GM15510 (cell line): ENCODE data around the gene ZRANB2.

ENCODE experiments used
- POLR2A ChIP-seq: IDR thresholded peaks from 3 replicates; pipeline ENCODE4 v1.6.1; 2011; ENCODE audit warnings: borderline replicate concordance; ENCODE audit not compliant: insufficient read length; ENCODE audit errors: extremely low read depth

Gene ZRANB2, protein sequence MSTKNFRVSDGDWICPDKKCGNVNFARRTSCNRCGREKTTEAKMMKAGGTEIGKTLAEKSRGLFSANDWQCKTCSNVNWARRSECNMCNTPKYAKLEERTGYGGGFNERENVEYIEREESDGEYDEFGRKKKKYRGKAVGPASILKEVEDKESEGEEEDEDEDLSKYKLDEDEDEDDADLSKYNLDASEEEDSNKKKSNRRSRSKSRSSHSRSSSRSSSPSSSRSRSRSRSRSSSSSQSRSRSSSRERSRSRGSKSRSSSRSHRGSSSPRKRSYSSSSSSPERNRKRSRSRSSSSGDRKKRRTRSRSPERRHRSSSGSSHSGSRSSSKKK

DNA sequence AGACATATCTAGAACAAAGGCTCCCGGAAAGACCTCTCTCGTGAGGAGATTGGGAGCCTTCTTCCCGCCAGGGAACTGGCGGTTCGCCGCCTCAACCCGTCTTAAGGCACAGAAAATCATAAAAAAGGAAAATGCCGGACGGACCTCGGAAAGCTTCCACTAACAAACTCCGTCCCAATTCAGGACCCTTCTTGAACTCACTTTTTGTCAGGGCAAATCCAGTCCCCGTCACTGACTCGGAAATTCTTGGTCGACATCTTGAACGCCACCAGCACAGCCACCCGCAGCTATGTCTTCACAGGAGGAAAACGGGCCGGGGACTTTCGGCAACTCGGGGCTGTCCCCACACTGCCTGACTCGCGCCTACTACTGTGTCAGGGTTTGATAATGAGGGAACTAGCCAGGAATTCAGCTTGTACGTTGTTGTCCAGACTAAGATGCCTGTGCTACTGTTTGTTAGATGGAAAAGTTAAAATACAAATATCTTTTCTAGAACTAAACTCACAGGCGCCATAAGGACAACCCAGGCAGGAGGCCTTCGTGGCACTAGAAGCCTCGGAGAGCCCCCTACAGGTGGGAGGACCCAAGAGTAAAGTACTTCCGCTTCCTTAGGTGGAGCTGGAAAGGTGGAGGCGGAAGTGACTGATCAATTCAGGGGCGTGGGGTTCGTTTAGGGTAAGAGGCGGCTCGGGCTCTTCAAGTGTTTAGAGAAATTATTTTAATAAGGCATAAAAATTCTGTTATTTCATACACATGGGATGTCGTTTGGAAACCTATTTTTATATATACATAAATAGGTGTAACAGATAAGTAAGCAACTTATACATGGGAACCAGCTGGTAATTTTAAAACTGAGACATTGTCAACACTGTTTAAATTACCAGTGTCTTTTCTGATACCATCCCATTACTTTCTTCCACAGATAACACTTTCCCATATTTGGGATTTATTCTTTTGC lies at the start of gene ZRANB2:
Gene ZRANB2 (minus strand): TSS at position 297 of the 958 bp plus-strand sequence. CDS start 40 bp downstream, at position 257.
- peak; percentile 78 for TF ChIP-seq POLR2A

DNA sequence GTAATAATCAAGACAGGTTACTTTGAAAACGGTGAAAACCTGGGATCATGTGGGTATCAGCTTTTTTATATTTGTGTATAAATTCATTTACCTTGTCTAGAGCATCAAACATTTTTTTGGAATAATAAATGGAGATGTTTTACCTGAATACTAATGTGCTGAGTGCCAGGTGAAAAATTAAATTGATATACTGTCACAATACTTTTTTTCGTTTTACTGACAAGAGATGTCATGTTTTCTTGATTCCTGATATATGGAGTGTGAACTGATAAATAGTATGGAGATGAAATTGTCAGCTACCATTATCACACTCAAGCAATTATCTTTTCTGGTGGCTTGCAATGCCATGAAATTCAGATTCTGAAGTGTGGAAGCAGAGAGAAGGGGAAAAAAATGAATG lies 47.2 kb upstream of the ZRANB2 start:
- TF ChIP-seq POLR2A, result no peak

DNA sequence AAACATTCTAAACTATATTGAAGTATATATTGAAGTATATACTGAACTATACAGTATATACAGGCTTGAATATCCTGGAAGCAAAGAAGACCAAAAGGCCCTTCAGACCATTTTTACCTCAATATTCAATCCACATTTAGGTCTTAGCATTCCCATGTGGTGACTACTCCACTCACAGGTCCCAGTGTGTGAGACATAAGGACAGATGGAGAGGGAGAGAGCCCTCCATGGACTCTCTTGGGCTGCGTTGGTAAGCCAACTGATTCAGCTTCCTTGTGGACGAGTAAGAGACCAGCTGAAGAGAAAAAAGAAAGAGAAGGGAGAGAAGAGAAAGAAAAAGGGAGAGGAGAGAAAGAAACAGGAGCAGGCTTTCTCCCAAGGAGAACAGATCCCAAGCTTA lies 37.3 kb upstream of the ZRANB2 start:
- no peak for TF ChIP-seq POLR2A

DNA sequence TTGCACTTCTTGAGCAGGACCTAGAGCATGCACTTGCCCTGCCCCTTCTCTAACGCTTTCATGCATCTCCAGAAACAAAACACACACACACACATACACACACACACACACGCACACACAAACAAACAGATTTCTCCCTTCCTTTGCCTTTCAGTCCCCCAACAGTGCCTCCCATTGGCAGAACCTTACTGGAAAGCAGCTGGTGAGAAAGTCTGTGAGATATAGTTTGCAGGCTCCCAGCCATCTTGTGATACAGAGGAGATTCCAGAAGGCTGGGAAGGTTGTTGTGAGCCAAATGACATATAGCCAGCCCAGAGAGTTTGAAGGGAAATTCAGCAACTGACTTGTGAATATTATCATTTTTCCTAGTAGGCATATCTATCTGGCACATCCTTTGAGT lies 35.9 kb upstream of the ZRANB2 start:
- no peak for TF ChIP-seq POLR2A

DNA sequence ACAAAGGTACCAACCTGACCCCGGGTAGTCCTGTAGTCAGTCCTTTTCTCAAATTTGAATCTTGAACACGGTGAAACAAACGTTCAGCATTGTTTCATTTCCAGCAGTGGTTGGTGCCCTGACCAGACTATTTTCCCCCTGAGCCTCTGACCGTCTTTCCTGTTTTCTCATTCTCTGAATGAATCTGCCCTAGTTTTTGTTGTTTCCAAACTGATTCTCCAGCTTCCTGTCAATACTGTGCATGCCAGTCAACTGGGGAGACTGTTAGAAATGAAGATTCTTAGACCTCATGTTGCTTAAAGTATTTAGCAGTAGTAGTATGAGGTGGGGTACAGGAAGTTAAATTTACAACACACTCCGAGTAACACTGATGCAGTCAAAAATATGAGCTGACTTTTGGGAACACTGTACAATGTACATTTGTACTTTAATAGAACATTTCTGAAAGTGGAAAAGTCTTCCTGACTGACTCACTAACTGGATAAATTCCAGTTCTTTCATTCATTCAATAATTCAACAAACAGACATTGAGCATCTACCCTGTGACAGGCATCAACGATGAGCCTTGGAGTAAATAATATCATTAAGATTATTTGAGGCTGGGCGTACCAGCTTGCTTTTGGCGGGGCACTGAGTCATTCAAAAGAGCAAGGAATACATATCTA lies 26.0 kb upstream of the ZRANB2 start:
- no peak for TF ChIP-seq POLR2A

- TF ChIP-seq POLR2A, result no peak
These were observed 23.6 kb upstream of the ZRANB2 start for GRCh38 chr1:71104417-71104816.

- TF ChIP-seq POLR2A, result no peak
These were observed 21.1 kb upstream of the ZRANB2 start for GRCh38 chr1:71101839-71102376.

GRCh38 chr1:71097428-71097827 lies 16.6 kb upstream of the ZRANB2 start:
- no peak for TF ChIP-seq POLR2A

DNA sequence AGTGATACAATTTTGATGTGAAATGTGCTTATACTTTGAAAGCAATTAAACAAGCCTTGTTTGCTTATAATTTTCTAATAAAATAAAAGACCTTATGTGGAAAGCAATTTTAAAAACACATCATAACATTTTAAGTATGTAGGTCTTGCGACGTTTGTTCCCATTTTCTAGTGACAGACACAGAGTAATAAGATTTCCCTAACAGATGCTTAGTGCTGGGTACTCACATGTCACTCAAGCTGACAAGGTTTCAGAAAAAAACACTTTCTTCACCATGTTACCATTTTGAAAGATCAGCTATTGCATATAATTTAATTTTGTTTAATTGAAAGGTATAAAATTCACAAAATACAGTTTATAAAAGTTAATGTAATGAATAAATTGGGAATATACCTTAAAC lies 14.1 kb upstream of the ZRANB2 start:
- no peak for TF ChIP-seq POLR2A

GRCh38 chr1:71093938-71094337 lies 13.1 kb upstream of the ZRANB2 start:
- TF ChIP-seq POLR2A, result no peak

- TF ChIP-seq POLR2A, result no peak
These were observed 8.9 kb upstream of the ZRANB2 start for GRCh38 chr1:71089536-71090270.

DNA sequence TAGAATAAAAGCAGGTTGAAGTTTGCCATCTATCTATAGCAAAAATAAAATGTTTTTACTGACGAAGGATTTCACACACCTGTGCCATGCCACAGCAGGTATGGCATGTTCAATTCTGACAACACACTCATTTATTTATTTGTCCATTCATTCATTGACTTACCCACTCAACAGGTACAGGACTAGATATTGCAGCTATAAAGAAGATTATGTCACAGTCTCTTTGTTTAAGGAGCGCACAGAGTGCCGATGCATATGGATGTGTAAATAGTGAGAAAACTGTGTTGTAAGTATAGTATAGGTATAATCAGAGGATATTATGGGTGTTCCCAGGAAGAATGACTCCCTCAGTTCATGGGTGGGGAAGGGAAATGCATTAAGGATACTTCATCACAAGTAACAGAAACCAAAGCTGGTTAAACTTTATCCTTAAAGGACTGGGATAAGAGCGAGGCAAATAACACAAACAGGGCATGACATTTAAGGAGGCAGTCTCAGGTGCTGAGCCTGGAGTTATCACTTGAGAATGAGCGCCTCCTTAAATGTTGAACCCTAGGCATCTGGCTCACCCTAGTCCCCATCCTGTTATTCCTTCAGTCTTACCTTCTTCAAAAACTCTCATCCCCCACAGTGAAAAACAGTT lies 7.9 kb upstream of the ZRANB2 start:
- no peak for TF ChIP-seq POLR2A

GRCh38 chr1:71087713-71088112 lies 6.9 kb upstream of the ZRANB2 start:
- no peak for TF ChIP-seq POLR2A

DNA sequence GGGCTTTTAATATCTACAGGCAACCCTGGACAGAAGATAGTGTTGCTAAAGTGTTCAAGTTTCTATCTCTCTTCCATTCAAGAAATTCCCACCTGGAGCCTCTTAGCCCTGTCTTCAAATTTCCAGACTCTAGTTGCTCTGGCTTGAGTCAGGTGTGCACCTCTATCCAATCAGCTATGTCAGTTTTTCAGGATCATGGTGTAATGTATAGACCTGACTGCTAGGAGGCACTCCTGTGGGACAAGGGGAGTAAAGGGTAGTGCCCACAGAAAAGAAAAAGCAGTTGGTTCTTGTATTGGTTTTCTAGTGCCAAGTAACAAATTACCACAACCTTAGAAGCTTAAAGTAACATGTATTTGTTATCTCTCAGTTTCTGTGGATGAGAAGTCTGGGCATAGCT lies 6.2 kb upstream of the ZRANB2 start:
- TF ChIP-seq POLR2A, result no peak
